PC-3 (cell line): ENCODE results near the gene NPR1.

ENCODE experiments used
- EZH2phosphoT487 ChIP-seq: fragments of 300-600 bp; sonication (generic); IDR thresholded peaks from 2 replicates; pipeline ENCODE4 v1.6.1; 2018; ENCODE audit warnings: mild to moderate bottlenecking, antibody characterized with exemption, low read length, borderline replicate concordance
- TF ChIP-seq, protein P1 (sequence below): fragments of 300-600 bp; sonication (generic); conservative IDR thresholded peaks from 2 replicates; pipeline ENCODE4 v1.5.1; 2017; ENCODE audit warnings: antibody characterized with exemption, low read depth, mild to moderate bottlenecking, low read length

- TF ChIP-seq, protein P1, sequence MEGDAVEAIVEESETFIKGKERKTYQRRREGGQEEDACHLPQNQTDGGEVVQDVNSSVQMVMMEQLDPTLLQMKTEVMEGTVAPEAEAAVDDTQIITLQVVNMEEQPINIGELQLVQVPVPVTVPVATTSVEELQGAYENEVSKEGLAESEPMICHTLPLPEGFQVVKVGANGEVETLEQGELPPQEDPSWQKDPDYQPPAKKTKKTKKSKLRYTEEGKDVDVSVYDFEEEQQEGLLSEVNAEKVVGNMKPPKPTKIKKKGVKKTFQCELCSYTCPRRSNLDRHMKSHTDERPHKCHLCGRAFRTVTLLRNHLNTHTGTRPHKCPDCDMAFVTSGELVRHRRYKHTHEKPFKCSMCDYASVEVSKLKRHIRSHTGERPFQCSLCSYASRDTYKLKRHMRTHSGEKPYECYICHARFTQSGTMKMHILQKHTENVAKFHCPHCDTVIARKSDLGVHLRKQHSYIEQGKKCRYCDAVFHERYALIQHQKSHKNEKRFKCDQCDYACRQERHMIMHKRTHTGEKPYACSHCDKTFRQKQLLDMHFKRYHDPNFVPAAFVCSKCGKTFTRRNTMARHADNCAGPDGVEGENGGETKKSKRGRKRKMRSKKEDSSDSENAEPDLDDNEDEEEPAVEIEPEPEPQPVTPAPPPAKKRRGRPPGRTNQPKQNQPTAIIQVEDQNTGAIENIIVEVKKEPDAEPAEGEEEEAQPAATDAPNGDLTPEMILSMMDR, result no peak
- no peak for TF ChIP-seq EZH2phosphoT487
Measured at GRCh38 chr1:153639280-153639679, 39.2 kb upstream of the NPR1 start.
